Spleen (tissue), 11 donors: ENCODE measurements around the gene FGF5. TPM values are rescaled to one million over a fixed set of nuclear protein-coding genes. Genes with fewer than 3 reads are reported as not detected.

Source experiments
- DNase-seq: peaks from one replicate; pipeline ENCODE4 v3.0.0-alpha.2; 2020
- H3K27ac ChIP-seq, 8 donors: fragments of 200-600 bp; sonication (generic) in 7 of 8; 1 replicate in 4 of 8; 2 replicates in 4 of 8; pipeline versions ENCODE4 v1.5.0 to v1.8.0; 2016 to 2021; ENCODE audit warnings: inconsistent platforms in 4 of 8, mild to moderate bottlenecking in 4 of 8, moderate library complexity in 1 of 8
- H3K27me3 ChIP-seq, 7 donors: fragments of 200-600 bp; sonication (generic) in 6 of 7; replicated peaks in 1 of 7; 1 replicate in 4 of 7; 2 replicates in 3 of 7; pipeline versions ENCODE4 v1.5.0 to v1.8.0; 2016 to 2021; ENCODE audit warnings: inconsistent platforms in 3 of 7, mild to moderate bottlenecking in 1 of 7
- H3K36me3 ChIP-seq, 6 donors: fragments of 200-600 bp; sonication (generic) in 5 of 6; 1 replicate in 4 of 6; 2 replicates in 2 of 6; pipeline versions ENCODE4 v1.5.0 to v1.8.0; 2016 to 2021; ENCODE audit warnings: inconsistent platforms in 2 of 6
- H3K4me1 ChIP-seq, 6 donors: fragments of 200-600 bp; sonication (generic) in 5 of 6; 1 replicate in 3 of 6; 2 replicates in 3 of 6; pipeline versions ENCODE4 v1.5.0 to v1.8.0; 2016 to 2021; ENCODE audit warnings: inconsistent platforms in 3 of 6
- H3K4me3 ChIP-seq, 8 donors: fragments of 200-600 bp; sonication (generic) in 7 of 8; 1 replicate in 4 of 8; 2 replicates in 4 of 8; pipeline versions ENCODE4 v1.5.0 to v1.8.0; 2016 to 2021; ENCODE audit warnings: inconsistent platforms in 4 of 8, mild to moderate bottlenecking in 4 of 8, moderate library complexity in 2 of 8
- H3K9me3 ChIP-seq, 8 donors: fragments of 200-600 bp; sonication (generic) in 7 of 8; 1 replicate in 4 of 8; 2 replicates in 4 of 8; pipeline versions ENCODE4 v1.5.0 to v1.8.0; 2016 to 2021; ENCODE audit warnings: inconsistent platforms in 4 of 8
- CTCF ChIP-seq, 11 experiments: fragments of 200-600 bp in 7 of 11; fragments of 450-650 bp in 4 of 11; sonication (generic) in 4 of 11; IDR thresholded peaks in 8 of 11; conservative IDR thresholded peaks in 3 of 11; 1 replicate in 7 of 11; 2 replicates in 4 of 11; pipeline versions ENCODE4 v1.4.0 to v1.8.0; 2016 to 2021; ENCODE audit warnings: antibody characterized with exemption in 11 of 11, inconsistent platforms in 4 of 11, mild to moderate bottlenecking in 1 of 11
- POLR2A ChIP-seq, 3 donors: fragments of 450-650 bp; IDR thresholded peaks; one replicate each; pipeline ENCODE4 v1.5.1; 2017; ENCODE audit warnings: antibody characterized with exemption in 3 of 3, mild to moderate bottlenecking in 1 of 3
- POLR2AphosphoS5 ChIP-seq, 3 donors: sonication (generic); formaldehyde crosslinking; IDR thresholded peaks; one replicate each; pipeline ENCODE4 v1.5.1; 2017; ENCODE audit warnings: antibody characterized with exemption in 3 of 3
- WGBS, 5 donors: extraction: QIAGEN DNeasy Blood & Tissue Kit in 3 of 5; methylation state at CpG; one replicate each; pipeline versions ENCODE4 v1.1.5 to v1.1.7; 2013 to 2018; 5-methylcytosine and 5-hydroxymethylcytosine counted together
- intact Hi-C: fragments of 100-400 bp; cut with DNase I; formaldehyde crosslinking; loops from one replicate; pipeline ENCODE4 v1.15.0; 2023; ENCODE audit warnings: low total_unique reads
- polyA plus RNA-seq, 3 donors: library from polyadenylated mRNA; stranded (reverse); fragments of 200-250 nt; gene quantifications; one replicate each; pipeline ENCODE4 v1.2.1, GENCODE V29; 2013
- total RNA-seq, 7 donors: library from RNA; depleted of rRNA in 3 of 7; stranded (reverse); fragments of >200 nt in 3 of 7; fragmentation: NEBNext Ultra II Directional in 4 of 7; extraction: Animal tissue kit (Norgen Biotek cat#: 25700) in 4 of 7; gene quantifications; one replicate each; pipeline versions ENCODE4 v1.1.0 to v1.2.1, GENCODE V29; 2016 to 2021
- donor health status: healthy with polysubstance abuse.
- donor health status: DM: no; HTN: no; CAD: no; lungs with moderate emphysema.
- donor health status: DM: no; HTN: no; CAD: no.
- donor health status: Bipolar disorder and iron deficiency.
- donor health status: healthy.
- donor health status: DM: no; HTN: no; CAD: no.
- donor health status: DM: yes; HTN: yes; CAD: no.

The FGF5 gene
- total and polyA plus RNA-seq, 10 donors, result 0.06 TPM; not detected in 9

DNA sequence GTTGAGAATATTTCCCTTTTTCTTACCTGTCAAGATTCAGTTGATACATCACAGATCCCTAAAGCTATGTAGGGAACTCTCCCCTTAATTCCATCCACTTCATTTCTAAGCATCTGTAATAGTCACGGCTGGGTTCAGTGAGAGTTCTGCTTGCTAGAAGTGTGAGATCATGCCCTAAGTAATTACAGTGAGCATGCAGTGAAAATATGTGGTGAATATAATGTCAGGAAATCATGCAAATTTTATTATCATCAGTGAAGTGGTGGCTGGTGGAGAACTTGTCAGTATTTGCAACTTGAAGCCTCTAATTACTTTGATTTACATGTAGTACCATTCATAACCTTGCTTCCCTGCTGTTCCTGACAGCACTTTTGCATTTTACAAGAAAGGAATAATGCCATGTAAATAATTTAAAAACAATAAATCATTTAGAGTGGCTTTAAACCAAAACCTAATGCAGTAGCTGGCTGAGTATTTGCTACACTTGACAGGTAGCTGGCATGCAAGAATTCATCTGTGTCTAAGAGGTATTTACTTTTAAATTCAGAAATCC, 40.8 kb downstream of the FGF5 start:
- Histone ChIP-seq H3K9me3 (peaks cover 0 to 4% (median 0%) of the 10 kb centered on the region in 8 donors), H3K4me1 (no peaks in the 10 kb centered on the region), H3K36me3 (no peaks in the 10 kb centered on the region), H3K27me3 (peaks cover 0 to 44% (median 0%) of the 10 kb centered on the region in 7 donors), H3K4me3 (no peak overlapping the region), H3K27ac (no peak overlapping the region)
- intact Hi-C loops, result no loop called here
- WGBS, 5 donors, result 46 to 77% (median 59%) methylated on average over 1 of the region's 1 CpG
- no peak for TF ChIP-seq CTCF (IDR thresholded peaks at IDR 0.05 in 8 of 11, conservative IDR thresholded peaks at IDR 0.05 in 3 of 11)
- no peak for TF ChIP-seq POLR2A (IDR thresholded peaks at IDR 0.05)
- TF ChIP-seq POLR2AphosphoS5 (IDR thresholded peaks at IDR 0.05), result no peak
- DNase-seq, result no peak

DNA sequence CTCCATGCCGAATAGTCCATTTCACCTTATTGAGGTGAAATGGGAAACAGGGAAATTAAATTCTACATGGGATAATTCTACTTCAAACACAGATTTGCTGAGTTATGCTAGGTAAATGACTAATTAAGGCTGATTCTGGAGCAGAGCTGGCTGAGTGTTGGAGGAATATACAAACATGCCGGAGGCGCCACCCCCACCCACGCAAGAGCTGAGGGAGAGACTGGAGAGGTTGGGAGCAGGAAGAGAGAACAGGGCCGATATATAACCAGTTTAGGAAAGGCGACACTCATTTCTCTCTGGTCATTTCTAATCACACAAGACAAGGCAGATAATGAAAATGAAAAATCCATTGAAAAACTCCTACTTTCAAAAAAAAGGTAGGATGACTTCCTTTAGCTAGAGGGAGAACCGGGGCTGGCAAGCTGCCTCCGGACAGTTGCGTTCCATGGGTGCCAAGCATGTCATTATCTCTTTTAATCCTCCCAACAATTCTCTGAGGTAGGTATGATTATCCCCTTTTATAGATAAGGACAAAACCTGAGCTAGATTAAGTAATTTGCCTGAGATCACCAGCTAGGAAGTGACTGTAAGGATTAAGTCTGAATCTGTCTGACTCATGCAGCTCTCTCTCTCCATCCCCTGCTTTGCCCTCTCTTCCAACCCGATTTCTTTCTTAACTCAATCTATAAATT, 41.5 kb downstream of the FGF5 start:
- Histone ChIP-seq H3K9me3 (peaks cover 0 to 1% (median 0%) of the 10 kb centered on the region in 8 donors), H3K4me3 (no peak overlapping the region), H3K4me1 (no peaks in the 10 kb centered on the region), H3K27me3 (peaks cover 0 to 44% (median 0%) of the 10 kb centered on the region in 7 donors), H3K27ac (no peak overlapping the region), H3K36me3 (no peaks in the 10 kb centered on the region)
- TF ChIP-seq POLR2A (IDR thresholded peaks at IDR 0.05) (no peak), CTCF (IDR thresholded peaks at IDR 0.05 in 8 of 11, conservative IDR thresholded peaks at IDR 0.05 in 3 of 11) (no peak), POLR2AphosphoS5 (IDR thresholded peaks at IDR 0.05) (no peak)
- 68 to 76% (median 73%) methylated on average over 10 of the region's 10 CpGs for WGBS, 5 donors
- intact Hi-C loops, result no loop called here
- no peak for DNase-seq

DNA sequence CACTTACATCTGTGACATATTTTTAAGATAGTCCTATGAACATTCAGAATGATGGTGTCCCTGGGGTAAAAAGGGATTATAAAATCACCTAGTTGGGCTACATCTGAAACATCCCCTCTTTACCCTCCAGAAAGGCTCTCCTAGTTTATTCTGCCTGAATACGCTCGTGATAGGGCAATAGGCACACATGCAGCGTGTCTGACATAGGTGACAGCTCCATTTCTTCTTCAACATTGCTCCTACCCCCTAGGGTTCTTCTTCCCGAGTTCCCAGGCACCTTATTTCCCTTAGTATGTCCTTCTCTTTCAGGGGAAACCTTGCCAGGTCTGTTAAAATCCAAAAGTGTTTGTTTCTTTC, 42.0 kb downstream of the FGF5 start:
- intact Hi-C loops, result no loop called here
- Histone ChIP-seq H3K27ac (no peak overlapping the region), H3K27me3 (peaks cover 0 to 44% (median 0%) of the 10 kb centered on the region in 7 donors), H3K4me1 (no peaks in the 10 kb centered on the region), H3K9me3 (no peaks in the 10 kb centered on the region), H3K36me3 (no peaks in the 10 kb centered on the region), H3K4me3 (no peak overlapping the region)
- TF ChIP-seq CTCF (IDR thresholded peaks at IDR 0.05 in 8 of 11, conservative IDR thresholded peaks at IDR 0.05 in 3 of 11) (no peak), POLR2AphosphoS5 (IDR thresholded peaks at IDR 0.05) (no peak), POLR2A (IDR thresholded peaks at IDR 0.05) (no peak)
- DNase-seq, result no peak
- 54 to 76% (median 64%) methylated on average over 4 of the region's 4 CpGs for WGBS, 5 donors

DNA sequence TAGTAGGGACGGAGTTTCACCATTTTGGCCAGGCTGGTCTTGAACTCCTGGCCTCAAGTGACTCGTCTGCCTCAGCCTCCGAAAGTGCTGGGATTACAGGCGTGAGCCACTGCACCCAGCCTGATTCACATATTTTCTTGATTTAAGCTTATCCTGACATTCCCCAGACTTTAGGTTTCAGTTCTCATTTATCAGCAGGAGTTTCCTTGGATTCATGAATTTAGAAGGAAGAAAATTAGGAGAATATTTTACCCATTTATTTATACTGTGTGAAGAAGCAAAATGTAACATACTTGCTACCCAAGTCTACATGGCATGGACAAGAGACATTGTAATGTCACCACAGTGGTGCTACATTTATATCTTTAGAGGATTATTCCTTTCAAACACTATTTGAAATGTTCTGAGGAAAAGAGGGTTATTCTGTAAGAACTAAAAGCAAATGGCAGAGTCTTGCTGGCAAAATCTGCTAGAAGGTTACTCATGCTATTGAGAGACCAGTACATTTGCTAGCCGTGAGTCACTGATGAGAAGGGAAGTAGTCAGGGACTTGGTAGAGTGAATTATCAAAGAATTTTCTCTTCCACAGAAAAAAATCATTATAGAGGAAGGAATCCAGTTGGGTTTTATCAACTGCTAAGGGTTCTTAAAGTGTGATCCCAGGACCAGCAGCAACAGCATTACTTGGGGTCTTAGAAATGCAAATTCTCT, 43.0 kb downstream of the FGF5 start:
- no peak overlapping the region for H3K27ac ChIP-seq
- H3K36me3 ChIP-seq, result no peaks in the 10 kb centered on the region
- H3K4me3 ChIP-seq, result no peak overlapping the region
- no peaks in the 10 kb centered on the region for H3K9me3 ChIP-seq
- no peaks in the 10 kb centered on the region for H3K4me1 ChIP-seq
- peaks cover 0 to 44% (median 0%) of the 10 kb centered on the region in 7 donors for H3K27me3 ChIP-seq
- TF ChIP-seq POLR2A (IDR thresholded peaks at IDR 0.05), result no peak
- TF ChIP-seq POLR2AphosphoS5 (IDR thresholded peaks at IDR 0.05), result no peak
- no peak for TF ChIP-seq CTCF (IDR thresholded peaks at IDR 0.05 in 8 of 11, conservative IDR thresholded peaks at IDR 0.05 in 3 of 11)
- WGBS, 5 donors, result 78 to 90% (median 80%) methylated on average over 4 to 5 of the region's 5 CpGs
- intact Hi-C loops, result no loop called here
- DNase-seq, result no peak
